ENCODE results near the gene ASCL1. TPM values are rescaled to one million over a fixed set of nuclear protein-coding genes. Genes with fewer than 3 reads are reported as not detected.

Gene ASCL1
- 0.10 TPM for total RNA-seq

- Histone ChIP-seq H3K4me1 (ENCODE audit: insufficient read depth, low read length) (peaks cover 6% of the 10 kb centered on the region), H3K27me3 (ENCODE audit: insufficient read depth, low read length) (peaks cover 85% of the 10 kb centered on the region), H3K9me3 (ENCODE audit: low read depth, low read length) (no peaks in the 10 kb centered on the region), H3K4me3 (ENCODE audit: low read length) (no peak within 1 kb of the TSS)
Observed at GRCh38 chr12:102957339-102958050, at the start of gene ASCL1. TSS of gene ASCL1 (plus strand) at chr12:102957674. CDS start at chr12:102958245, 571 bp downstream.

GRCh38 chr12:102907918-102908317 is 49.6 kb upstream of the ASCL1 start:
- H3K4me3 ChIP-seq (ENCODE audit: low read length), result no peak overlapping the region
- H3K9me3 ChIP-seq (ENCODE audit: low read depth, low read length), result no peaks in the 10 kb centered on the region
- no peaks in the 10 kb centered on the region for H3K27me3 ChIP-seq (ENCODE audit: insufficient read depth, low read length)
- no peaks in the 10 kb centered on the region for H3K4me1 ChIP-seq (ENCODE audit: insufficient read depth, low read length)

GRCh38 chr12:102910137-102910536 is 47.3 kb upstream of the ASCL1 start:
- Histone ChIP-seq H3K4me1 (ENCODE audit: insufficient read depth, low read length) (no peaks in the 10 kb centered on the region), H3K9me3 (ENCODE audit: low read depth, low read length) (no peaks in the 10 kb centered on the region), H3K27me3 (ENCODE audit: insufficient read depth, low read length) (no peaks in the 10 kb centered on the region), H3K4me3 (ENCODE audit: low read length) (no peak overlapping the region)

- Histone ChIP-seq H3K4me1 (ENCODE audit: insufficient read depth, low read length) (no peaks in the 10 kb centered on the region), H3K27me3 (ENCODE audit: insufficient read depth, low read length) (no peaks in the 10 kb centered on the region), H3K9me3 (ENCODE audit: low read depth, low read length) (no peaks in the 10 kb centered on the region), H3K4me3 (ENCODE audit: low read length) (no peak overlapping the region)
Observed at GRCh38 chr12:102910792-102911191, 46.7 kb upstream of the ASCL1 start.

- H3K9me3 ChIP-seq (ENCODE audit: low read depth, low read length), result no peaks in the 10 kb centered on the region
- H3K4me1 ChIP-seq (ENCODE audit: insufficient read depth, low read length), result no peaks in the 10 kb centered on the region
- no peak overlapping the region for H3K4me3 ChIP-seq (ENCODE audit: low read length)
- no peaks in the 10 kb centered on the region for H3K27me3 ChIP-seq (ENCODE audit: insufficient read depth, low read length)
Observed at GRCh38 chr12:102911320-102911719, 46.2 kb upstream of the ASCL1 start.

- no peaks in the 10 kb centered on the region for H3K9me3 ChIP-seq (ENCODE audit: low read depth, low read length)
- no peaks in the 10 kb centered on the region for H3K4me1 ChIP-seq (ENCODE audit: insufficient read depth, low read length)
- no peak overlapping the region for H3K4me3 ChIP-seq (ENCODE audit: low read length)
- peaks cover 4% of the 10 kb centered on the region for H3K27me3 ChIP-seq (ENCODE audit: insufficient read depth, low read length)
Observed at GRCh38 chr12:102912258-102912657, 45.2 kb upstream of the ASCL1 start.

GRCh38 chr12:102913453-102914226 is 43.8 kb upstream of the ASCL1 start:
- H3K4me3 ChIP-seq (ENCODE audit: low read length), result no peak overlapping the region
- H3K4me1 ChIP-seq (ENCODE audit: insufficient read depth, low read length), result no peaks in the 10 kb centered on the region
- H3K27me3 ChIP-seq (ENCODE audit: insufficient read depth, low read length), result peaks cover 4% of the 10 kb centered on the region
- H3K9me3 ChIP-seq (ENCODE audit: low read depth, low read length), result no peaks in the 10 kb centered on the region

GRCh38 chr12:102916252-102917025 is 41.0 kb upstream of the ASCL1 start:
- Histone ChIP-seq H3K9me3 (ENCODE audit: low read depth, low read length) (no peaks in the 10 kb centered on the region), H3K4me3 (ENCODE audit: low read length) (no peak overlapping the region), H3K27me3 (ENCODE audit: insufficient read depth, low read length) (peaks cover 4% of the 10 kb centered on the region)

GRCh38 chr12:102917026-102917787 is 40.3 kb upstream of the ASCL1 start, which contains the start of gene PAH:
TSS of gene PAH (minus strand) at chr12:102917244. CDS start at chr12:102917130, 114 bp downstream.
- Histone ChIP-seq H3K9me3 (ENCODE audit: low read depth, low read length) (no peaks in the 10 kb centered on the region), H3K27me3 (ENCODE audit: insufficient read depth, low read length) (peaks cover 4% of the 10 kb centered on the region), H3K4me3 (ENCODE audit: low read length) (no peak within 1 kb of the TSS)

More at GRCh38 chr12:102916252-102917025, 41.0 kb upstream of the ASCL1 start:
- H3K4me1 ChIP-seq (ENCODE audit: insufficient read depth, low read length), result no peaks in the 10 kb centered on the region

GRCh38 chr12:102918840-102919239 is 38.6 kb upstream of the ASCL1 start:
- Histone ChIP-seq H3K4me1 (ENCODE audit: insufficient read depth, low read length) (no peaks in the 10 kb centered on the region), H3K9me3 (ENCODE audit: low read depth, low read length) (no peaks in the 10 kb centered on the region), H3K27me3 (ENCODE audit: insufficient read depth, low read length) (peaks cover 4% of the 10 kb centered on the region), H3K4me3 (ENCODE audit: low read length) (no peak overlapping the region)

More at GRCh38 chr12:102917026-102917787, 40.3 kb upstream of the ASCL1 start, which contains the start of gene PAH:
- no peaks in the 10 kb centered on the region for H3K4me1 ChIP-seq (ENCODE audit: insufficient read depth, low read length)

GRCh38 chr12:102920271-102920670 is 37.2 kb upstream of the ASCL1 start:
- Histone ChIP-seq H3K9me3 (ENCODE audit: low read depth, low read length) (no peaks in the 10 kb centered on the region), H3K4me1 (ENCODE audit: insufficient read depth, low read length) (no peaks in the 10 kb centered on the region), H3K4me3 (ENCODE audit: low read length) (no peak overlapping the region), H3K27me3 (ENCODE audit: insufficient read depth, low read length) (peaks cover 4% of the 10 kb centered on the region)

- no peaks in the 10 kb centered on the region for H3K4me1 ChIP-seq (ENCODE audit: insufficient read depth, low read length)
- no peak overlapping the region for H3K4me3 ChIP-seq (ENCODE audit: low read length)
- no peaks in the 10 kb centered on the region for H3K9me3 ChIP-seq (ENCODE audit: low read depth, low read length)
- peaks cover 4% of the 10 kb centered on the region for H3K27me3 ChIP-seq (ENCODE audit: insufficient read depth, low read length)
Observed at GRCh38 chr12:102921240-102921639, 36.2 kb upstream of the ASCL1 start.

- Histone ChIP-seq H3K27me3 (ENCODE audit: insufficient read depth, low read length) (no peaks in the 10 kb centered on the region), H3K4me3 (ENCODE audit: low read length) (no peak overlapping the region), H3K4me1 (ENCODE audit: insufficient read depth, low read length) (no peaks in the 10 kb centered on the region), H3K9me3 (ENCODE audit: low read depth, low read length) (no peaks in the 10 kb centered on the region)
Observed at GRCh38 chr12:102927220-102927619, 30.3 kb upstream of the ASCL1 start.

- peaks cover 2% of the 10 kb centered on the region for H3K27me3 ChIP-seq (ENCODE audit: insufficient read depth, low read length)
- H3K4me3 ChIP-seq (ENCODE audit: low read length), result no peak overlapping the region
- no peaks in the 10 kb centered on the region for H3K9me3 ChIP-seq (ENCODE audit: low read depth, low read length)
- H3K4me1 ChIP-seq (ENCODE audit: insufficient read depth, low read length), result no peaks in the 10 kb centered on the region
Observed at GRCh38 chr12:102933168-102933567, 24.3 kb upstream of the ASCL1 start.

All from mononuclear cell (primary cell).